CD4-positive, alpha-beta T cell (primary cell): Measurements from ENCODE around the gene RPS18. TPM values are rescaled to one million over a fixed set of nuclear protein-coding genes. Genes with fewer than 3 reads are reported as not detected.

Experiments used
- ATAC-seq: fragments of 200-7000 bp; cut with Tn5 transposase; one replicate; pipeline ENCODE4 v1.10.0; 2022; ENCODE audit warnings: mild to moderate bottlenecking; ENCODE audit not compliant: poor library complexity
- CTCF ChIA-PET: fragments of 350-600 bp; sonication (Branson Sonifier 250); formaldehyde crosslinking; loops from one replicate; lab custom pipeline; 2021; ENCODE audit warnings: antibody characterized with exemption, inconsistent platforms; lab: Charles Lee
- POLR2A ChIA-PET: fragments of 350-600 bp; sonication (Branson Sonifier 250); formaldehyde crosslinking; loops from one replicate; lab custom pipeline; 2021; ENCODE audit warnings: antibody characterized with exemption, inconsistent platforms; lab: Charles Lee
- DNase-seq, 14 experiments: peaks; one replicate each; pipeline ENCODE4 v3.0.0-alpha.2; 2013 to 2020; ENCODE audit warnings: mixed read lengths in 2 of 14
- H3K27ac ChIP-seq, 2 donors: one replicate each; pipeline versions ENCODE4 v1.5.1 to v1.7.0; 2013; ENCODE audit warnings: low read length in 2 of 2, low read depth in 1 of 2, mild to moderate bottlenecking in 1 of 2
- H3K27me3 ChIP-seq, 2 experiments: 1 replicate in 1 of 2; 2 replicates in 1 of 2; pipeline versions ENCODE4 v1.6.1 to v1.7.0; 2013; ENCODE audit warnings: low read length in 2 of 2, control low read depth in 1 of 2, mild to moderate bottlenecking in 1 of 2, moderate library complexity in 1 of 2; ENCODE audit not compliant: insufficient read depth in 2 of 2, control insufficient read depth in 1 of 2
- H3K36me3 ChIP-seq: one replicate; pipeline ENCODE4 v1.6.1; 2013; ENCODE audit warnings: low read length, control low read depth; ENCODE audit not compliant: insufficient read depth
- H3K4me1 ChIP-seq: one replicate; pipeline ENCODE4 v1.6.1; 2013; ENCODE audit warnings: low read length, control low read depth; ENCODE audit not compliant: insufficient read depth
- H3K4me3 ChIP-seq: one replicate; pipeline ENCODE4 v1.5.1; 2013; ENCODE audit warnings: mild to moderate bottlenecking, low read length, moderate library complexity
- H3K9me3 ChIP-seq, 2 experiments: 1 replicate in 1 of 2; 2 replicates in 1 of 2; pipeline versions ENCODE4 v1.6.1 to v1.7.0; 2013; ENCODE audit warnings: low read length in 2 of 2, mild to moderate bottlenecking in 2 of 2, control low read depth in 1 of 2, moderate library complexity in 1 of 2; ENCODE audit not compliant: control insufficient read depth in 1 of 2, insufficient read depth in 1 of 2
- H3K27ac Mint-ChIP-seq: one replicate; pipeline ENCODE4 v1.8.0; 2020; ENCODE audit warnings: mixed read lengths
- H3K27me3 Mint-ChIP-seq: one replicate; pipeline ENCODE4 v1.8.0; 2021; ENCODE audit warnings: mixed read lengths
- H3K36me3 Mint-ChIP-seq: one replicate; pipeline ENCODE4 v1.8.0; 2021; ENCODE audit warnings: low read depth, mixed read lengths
- H3K4me1 Mint-ChIP-seq: one replicate; pipeline ENCODE4 v1.8.0; 2021; ENCODE audit warnings: low read depth, mixed read lengths
- H3K4me3 Mint-ChIP-seq: one replicate; pipeline ENCODE4 v1.8.0; 2020; ENCODE audit warnings: mild to moderate bottlenecking, mixed read lengths
- H3K9me3 Mint-ChIP-seq: one replicate; pipeline ENCODE4 v1.8.0; 2020; ENCODE audit warnings: mixed read lengths
- CTCF ChIP-seq: fragments of 200-600 bp; IDR thresholded peaks from one replicate; pipeline ENCODE4 v1.8.0; 2022; ENCODE audit warnings: antibody characterized with exemption, mild to moderate bottlenecking
- intact Hi-C, 2 experiments: fragments of 100-400 bp; cut with DNase I in 1 of 2; cut with micrococcal nuclease in 1 of 2; formaldehyde crosslinking; loops; one replicate each; pipeline versions ENCODE4 v1.15.1 to v1.9.0; 2023 to 2025; cut with DNase I, micrococcal nuclease
- total RNA-seq, 174 experiments: library from RNA in 2 of 174; stranded (reverse) in 2 of 174; gene quantifications; one replicate each; pipeline ENCODE4 v1.2.3 and lab custom pipeline; 2021 to 2026

Gene RPS18
- total RNA-seq, 2 experiments from 2014 or later = 5,159 to 5,309 TPM

GRCh38 chr6:33278392-33278741 is 6.5 kb downstream of the RPS18 start:
- no peak for ATAC-seq
- peak overlapping the region; percentile 82 to 90 for H3K27ac ChIP-seq
- TF ChIP-seq CTCF = no peak
- H3K4me3 ChIP-seq = peak overlapping the region; percentile 96
- no peaks in the 10 kb centered on the region for H3K27me3 ChIP-seq
- H3K4me1 ChIP-seq = peaks cover 73% of the 10 kb centered on the region
- intact Hi-C loops = loop anchor here in 1 of 2 experiments (5.0 to 10.0 kb wide), 4 partner anchors 34 to 506 kb away; partner anchors contain the start of genes LEMD2 and TAPBP
- no peaks in the 10 kb centered on the region for H3K9me3 ChIP-seq
- Mint-ChIP-seq H3K27ac (peak overlapping the region; percentile 97), H3K4me3 (peak overlapping the region; percentile 93), H3K36me3 (peaks cover 83% of the 10 kb centered on the region), H3K27me3 (no peaks in the 10 kb centered on the region), H3K4me1 (peaks cover 54% of the 10 kb centered on the region), H3K9me3 (no peaks in the 10 kb centered on the region)
- CTCF ChIA-PET = interaction anchor here (0.9 to 2.8 kb wide), 4 partner anchors 11 to 147 kb away, joined by 3 to 22 read pairs (median 11); partner anchors contain the start of genes PFDN6, RGL2 and WDR46
- POLR2A ChIA-PET = interaction anchor here (0.6 to 4.4 kb wide), 7 partner anchors 10 to 176 kb away, joined by 3 to 76 read pairs (median 28); partner anchors contain the start of genes PFDN6, RGL2, WDR46 and ZBTB9
- peaks cover 73% of the 10 kb centered on the region for H3K36me3 ChIP-seq
- DNase-seq = no peak

GRCh38 chr6:33278810-33279209 is 6.9 kb downstream of the RPS18 start:
- Histone ChIP-seq H3K27me3 (no peaks in the 10 kb centered on the region), H3K9me3 (no peaks in the 10 kb centered on the region), H3K4me1 (peaks cover 68% of the 10 kb centered on the region), H3K36me3 (peaks cover 73% of the 10 kb centered on the region), H3K27ac (peak overlapping the region in 1 of 2 donors; percentile 29), H3K4me3 (no peak overlapping the region)
- H3K9me3 Mint-ChIP-seq = no peaks in the 10 kb centered on the region
- H3K4me1 Mint-ChIP-seq = peaks cover 49% of the 10 kb centered on the region
- peaks cover 80% of the 10 kb centered on the region for H3K36me3 Mint-ChIP-seq
- DNase-seq (no peak), ATAC-seq (no peak)
- ChIA-PET POLR2A (interaction anchor here (0.6 to 4.4 kb wide), 5 partner anchors 9 to 66 kb away, joined by 3 to 76 read pairs (median 38); partner anchors contain the start of genes PFDN6, RGL2 and WDR46), CTCF (interaction anchor here (2.8 kb wide), 1 partner anchor 20 kb away, joined by 22 read pairs; the partner anchor contains the start of gene RGL2)
- H3K4me3 Mint-ChIP-seq = peak overlapping the region; percentile 93
- intact Hi-C loops = loop anchor here in 1 of 2 experiments (5.0 to 10.0 kb wide), 4 partner anchors 33 to 506 kb away; partner anchors contain the start of genes LEMD2 and TAPBP
- TF ChIP-seq CTCF = no peak
- peak overlapping the region; percentile 97 for H3K27ac Mint-ChIP-seq
- no peaks in the 10 kb centered on the region for H3K27me3 Mint-ChIP-seq

- Mint-ChIP-seq H3K4me3 (peak overlapping the region; percentile 93), H3K27ac (no peak overlapping the region), H3K9me3 (no peaks in the 10 kb centered on the region), H3K36me3 (peaks cover 79% of the 10 kb centered on the region), H3K27me3 (no peaks in the 10 kb centered on the region), H3K4me1 (peaks cover 46% of the 10 kb centered on the region)
- CTCF ChIA-PET = no interaction called here
- Histone ChIP-seq H3K4me3 (no peak overlapping the region), H3K9me3 (no peaks in the 10 kb centered on the region), H3K27me3 (no peaks in the 10 kb centered on the region), H3K27ac (peak overlapping the region in 1 of 2 donors; percentile 29), H3K4me1 (peaks cover 64% of the 10 kb centered on the region), H3K36me3 (peaks cover 72% of the 10 kb centered on the region)
- ATAC-seq (no peak), DNase-seq (peak in 1 of 14 experiments; percentile 27)
- POLR2A ChIA-PET = interaction anchor here (0.9 to 4.4 kb wide), 4 partner anchors 9 to 65 kb away, joined by 3 to 76 read pairs (median 57); partner anchors contain the start of genes PFDN6, RGL2 and WDR46
- intact Hi-C loops = loop anchor here in 1 of 2 experiments (5.0 to 10.0 kb wide), 4 partner anchors 33 to 506 kb away; partner anchors contain the start of genes LEMD2 and TAPBP
- no peak for TF ChIP-seq CTCF
Measured at GRCh38 chr6:33279257-33279695, 7.4 kb downstream of the RPS18 start.
